ENCODE measurements around the gene ACTG1. TPM values are rescaled to one million over a fixed set of nuclear protein-coding genes. Genes with fewer than 3 reads are reported as not detected.

The ACTG1 gene
- total RNA-seq, 4 donors from 2014 or later, result 1,168 to 4,304 (median 2,945) TPM

GRCh38 chr17:81517339-81518112 is 4.9 kb upstream of the ACTG1 start:
- Histone ChIP-seq H3K4me3 (replicated peaks in 1 of 3) (no peak overlapping the region), H3K36me3 (peaks cover 0 to under 1% of the 10 kb centered on the region in 2 donors), H3K9me3 (no peaks in the 10 kb centered on the region), H3K4me1 (peaks cover 47 to 71% of the 10 kb centered on the region in 2 donors), H3K27ac (peak overlapping the region in 1 of 3 donors; percentile 90), H3K27me3 (no peaks in the 10 kb centered on the region)
- WGBS, 2 donors, result 58 to 72% methylated on average over 15 to 24 of the region's 24 CpGs
- intact Hi-C loops (cut with DNase I), result no loop called here
- no peak for TF ChIP-seq CTCF (IDR thresholded peaks at IDR 0.05)
- no peak for TF ChIP-seq POLR2A (IDR thresholded peaks at IDR 0.05)
- no peak for DNase-seq

GRCh38 chr17:81517009-81517338 is 4.4 kb upstream of the ACTG1 start:
- H3K4me3 ChIP-seq (replicated peaks in 1 of 3), result no peak overlapping the region
- WGBS, 2 donors, result 86 to 97% methylated on average over 6 to 8 of the region's 9 CpGs
- peaks cover 43 to 67% of the 10 kb centered on the region in 2 donors for H3K4me1 ChIP-seq
- no peak overlapping the region for H3K27ac ChIP-seq
- DNase-seq, result no peak
- H3K9me3 ChIP-seq, result no peaks in the 10 kb centered on the region
- no peaks in the 10 kb centered on the region for H3K27me3 ChIP-seq
- intact Hi-C loops (cut with DNase I), result no loop called here
- no peak for TF ChIP-seq CTCF (IDR thresholded peaks at IDR 0.05)
- TF ChIP-seq POLR2A (IDR thresholded peaks at IDR 0.05), result no peak
- H3K36me3 ChIP-seq, result peaks cover 2 to 6% of the 10 kb centered on the region in 2 donors

GRCh38 chr17:81516439-81516838 is 3.8 kb upstream of the ACTG1 start:
- Histone ChIP-seq H3K36me3 (peaks cover 7 to 11% of the 10 kb centered on the region in 2 donors), H3K27me3 (no peaks in the 10 kb centered on the region), H3K4me1 (peaks cover 46 to 67% of the 10 kb centered on the region in 2 donors), H3K4me3 (replicated peaks in 1 of 3) (no peak overlapping the region), H3K9me3 (no peaks in the 10 kb centered on the region), H3K27ac (peak overlapping the region in 2 of 3 donors; percentile 41 to 100)
- TF ChIP-seq POLR2A (IDR thresholded peaks at IDR 0.05) (no peak), CTCF (IDR thresholded peaks at IDR 0.05) (no peak)
- intact Hi-C loops (cut with DNase I), result no loop called here
- 81 to 90% methylated on average over 2 of the region's 4 CpGs for WGBS, 2 donors
- no peak for DNase-seq

- Histone ChIP-seq H3K27me3 (no peaks in the 10 kb centered on the region), H3K36me3 (peaks cover 16 to 19% of the 10 kb centered on the region in 2 donors), H3K9me3 (no peaks in the 10 kb centered on the region), H3K4me1 (peaks cover 49 to 59% of the 10 kb centered on the region in 2 donors), H3K4me3 (replicated peaks in 1 of 3) (peak overlapping the region; percentile 12 to 85 (median 54)), H3K27ac (peak overlapping the region; percentile 99 to 100 (median 100))
- TF ChIP-seq CTCF (IDR thresholded peaks at IDR 0.05), result no peak
- TF ChIP-seq POLR2A (IDR thresholded peaks at IDR 0.05), result no peak
- intact Hi-C loops (cut with DNase I), result no loop called here
- no peak for DNase-seq
- WGBS, 2 donors, result 62 to 64% methylated on average over 19 of the region's 19 CpGs
These were observed 3.0 kb upstream of the ACTG1 start for GRCh38 chr17:81515530-81516041.

Measured in thyroid gland (tissue), 4 donors.